NCI-H510A treated with DMSO at 0.1 percent for 48 hours (cell line): ENCODE results near the gene MAPK8IP1.

Source experiments
- DNase-seq: peaks from one replicate; lab custom pipeline; 2025; lab: John Stamatoyannopoulos, UW

The MAPK8IP1 gene

GRCh38 chr11:45860348-45860747, 25.1 kb upstream of the MAPK8IP1 start:
- no peak for DNase-seq

- no peak for DNase-seq
These were observed 24.5 kb upstream of the MAPK8IP1 start for GRCh38 chr11:45860764-45861510.

- DNase-seq = no peak
These were observed 21.4 kb upstream of the MAPK8IP1 start for GRCh38 chr11:45864041-45864440.

GRCh38 chr11:45869551-45869950, 15.9 kb upstream of the MAPK8IP1 start:
- DNase-seq = no peak

- DNase-seq = no peak
These were observed 14.7 kb upstream of the MAPK8IP1 start for GRCh38 chr11:45870706-45871105.

- no peak for DNase-seq
These were observed 13.8 kb upstream of the MAPK8IP1 start for GRCh38 chr11:45871638-45872037.

- peak; percentile 14 for DNase-seq
These were observed 12.6 kb upstream of the MAPK8IP1 start for GRCh38 chr11:45872651-45873356.

- no peak for DNase-seq
These were observed 9.1 kb upstream of the MAPK8IP1 start for GRCh38 chr11:45876401-45876800.

GRCh38 chr11:45877221-45877620, 8.2 kb upstream of the MAPK8IP1 start:
- no peak for DNase-seq

- no peak for DNase-seq
These were observed 7.6 kb upstream of the MAPK8IP1 start for GRCh38 chr11:45877845-45878244.

GRCh38 chr11:45879803-45880686, 5.4 kb upstream of the MAPK8IP1 start:
- no peak for DNase-seq

GRCh38 chr11:45880772-45881570, 4.5 kb upstream of the MAPK8IP1 start:
- DNase-seq = no peak

- no peak for DNase-seq
These were observed 3.6 kb upstream of the MAPK8IP1 start for GRCh38 chr11:45881708-45882368.

GRCh38 chr11:45884596-45885185, 760 bp upstream of the MAPK8IP1 start:
- DNase-seq = no peak

- DNase-seq = no peak
These were observed 670 bp downstream of the MAPK8IP1 start for GRCh38 chr11:45885921-45886721.

GRCh38 chr11:45886816-45887520, 1.5 kb downstream of the MAPK8IP1 start:
- no peak for DNase-seq

- no peak for DNase-seq
These were observed 2.1 kb downstream of the MAPK8IP1 start for GRCh38 chr11:45887587-45887986.

GRCh38 chr11:45889555-45889954, 4.1 kb downstream of the MAPK8IP1 start:
- DNase-seq = no peak

GRCh38 chr11:45889966-45890365, 4.5 kb downstream of the MAPK8IP1 start:
- no peak for DNase-seq
